NB4 (cell line): ENCODE results near the gene NSMF.
A peak's percentile ranks its signal among the peaks of the same experiment; 100 is the strongest.

ENCODE experiments used
- DNase-seq: peaks from one replicate; pipeline ENCODE4 v3.0.0; 2010; ENCODE audit warnings: low read depth
- H3K4me3 ChIP-seq: one replicate; pipeline ENCODE4 v1.5.1; 2011; ENCODE audit warnings: mild to moderate bottlenecking, low read depth, low read length, moderate library complexity
- MYC ChIP-seq: IDR thresholded peaks from 2 replicates; pipeline ENCODE4 v1.6.1; 2011; ENCODE audit warnings: low read depth, low read length
- POLR2A ChIP-seq: IDR thresholded peaks from 2 replicates; pipeline ENCODE4 v1.6.1; 2011; ENCODE audit warnings: mild to moderate bottlenecking; ENCODE audit not compliant: insufficient read length; ENCODE audit errors: extremely low read depth
- TF ChIP-seq, protein P1 (sequence below): IDR thresholded peaks from 2 replicates; pipeline ENCODE4 v1.6.1; 2011; ENCODE audit warnings: low read depth, low read length
- TF ChIP-seq, protein P2 (sequence below): IDR thresholded peaks from one replicate; pipeline ENCODE4 v1.5.1; 2012; ENCODE audit warnings: low read depth, low read length

Gene NSMF

DNA sequence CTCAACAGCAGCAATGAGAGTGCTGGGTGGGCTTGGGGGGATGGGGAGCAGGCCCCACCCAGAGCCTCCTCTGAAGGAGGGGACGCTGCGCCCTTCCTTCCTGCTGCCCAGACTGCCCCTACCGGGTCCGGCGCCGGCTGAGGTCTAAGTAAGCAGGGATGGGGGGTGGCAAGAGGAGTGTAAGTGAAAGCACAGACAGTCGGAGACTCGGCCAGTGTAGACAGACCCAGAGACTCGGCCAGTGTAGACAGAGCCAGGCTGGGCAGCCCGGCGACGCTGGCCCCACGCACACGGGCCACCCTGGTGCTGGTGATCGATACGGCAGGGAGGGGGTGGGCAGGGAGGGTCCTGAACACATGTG is 10.6 kb downstream of the NSMF start:
- H3K4me3 ChIP-seq = no peak overlapping the region
- TF ChIP-seq MYC (no peak), POLR2A (no peak)
- TF ChIP-seq, protein P1, sequence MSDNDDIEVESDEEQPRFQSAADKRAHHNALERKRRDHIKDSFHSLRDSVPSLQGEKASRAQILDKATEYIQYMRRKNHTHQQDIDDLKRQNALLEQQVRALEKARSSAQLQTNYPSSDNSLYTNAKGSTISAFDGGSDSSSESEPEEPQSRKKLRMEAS = no peak
- TF ChIP-seq, protein P2, sequence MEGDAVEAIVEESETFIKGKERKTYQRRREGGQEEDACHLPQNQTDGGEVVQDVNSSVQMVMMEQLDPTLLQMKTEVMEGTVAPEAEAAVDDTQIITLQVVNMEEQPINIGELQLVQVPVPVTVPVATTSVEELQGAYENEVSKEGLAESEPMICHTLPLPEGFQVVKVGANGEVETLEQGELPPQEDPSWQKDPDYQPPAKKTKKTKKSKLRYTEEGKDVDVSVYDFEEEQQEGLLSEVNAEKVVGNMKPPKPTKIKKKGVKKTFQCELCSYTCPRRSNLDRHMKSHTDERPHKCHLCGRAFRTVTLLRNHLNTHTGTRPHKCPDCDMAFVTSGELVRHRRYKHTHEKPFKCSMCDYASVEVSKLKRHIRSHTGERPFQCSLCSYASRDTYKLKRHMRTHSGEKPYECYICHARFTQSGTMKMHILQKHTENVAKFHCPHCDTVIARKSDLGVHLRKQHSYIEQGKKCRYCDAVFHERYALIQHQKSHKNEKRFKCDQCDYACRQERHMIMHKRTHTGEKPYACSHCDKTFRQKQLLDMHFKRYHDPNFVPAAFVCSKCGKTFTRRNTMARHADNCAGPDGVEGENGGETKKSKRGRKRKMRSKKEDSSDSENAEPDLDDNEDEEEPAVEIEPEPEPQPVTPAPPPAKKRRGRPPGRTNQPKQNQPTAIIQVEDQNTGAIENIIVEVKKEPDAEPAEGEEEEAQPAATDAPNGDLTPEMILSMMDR = no peak
- DNase-seq = no peak

DNA sequence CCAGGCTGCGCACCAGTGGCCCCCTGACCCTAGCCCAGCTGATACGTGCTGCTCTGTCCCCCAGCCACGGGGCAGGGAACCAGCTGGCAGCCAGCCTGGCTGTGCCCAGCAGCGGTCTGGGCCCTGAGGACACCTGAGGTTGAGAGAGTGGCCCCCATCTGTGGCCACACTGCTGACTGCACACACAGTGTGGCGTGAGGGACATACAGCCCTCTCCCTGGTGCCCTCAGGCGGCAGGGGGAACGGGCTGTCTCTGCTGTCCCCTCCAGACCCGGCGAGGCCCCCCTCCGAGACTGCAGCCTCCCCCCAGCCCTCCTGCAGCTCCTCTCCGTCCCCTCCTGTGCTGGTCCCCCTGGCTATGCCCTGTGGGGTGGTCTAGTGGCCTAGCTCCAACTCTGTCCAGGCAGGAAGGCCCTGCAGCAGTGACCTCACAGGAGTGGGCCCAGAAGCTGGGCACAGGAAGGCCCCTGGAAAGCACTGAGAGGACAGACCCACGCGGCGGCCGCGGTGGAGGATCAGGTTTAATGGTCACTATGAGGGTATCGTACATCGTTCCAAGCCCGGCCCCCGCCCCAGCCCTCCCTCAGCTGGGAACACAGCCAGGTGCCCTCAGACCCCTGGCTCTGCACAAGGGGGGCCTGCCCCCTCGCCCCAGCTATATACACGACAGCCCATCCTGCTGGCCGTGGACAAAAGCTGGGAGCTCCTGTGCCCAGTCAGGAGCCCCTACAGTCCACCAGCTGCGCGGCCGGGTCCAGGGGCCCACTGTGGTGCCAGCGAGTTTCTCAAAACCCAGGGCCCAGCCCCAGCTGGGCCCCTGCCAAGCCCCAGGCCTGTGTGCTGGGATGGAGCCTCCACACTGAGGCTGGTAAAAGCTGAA is 11.2 kb downstream of the NSMF start:
- H3K4me3 ChIP-seq = no peak overlapping the region
- TF ChIP-seq, protein P2 = no peak
- TF ChIP-seq MYC (no peak), POLR2A (no peak)
- TF ChIP-seq, protein P1 = no peak
- DNase-seq = no peak

DNA sequence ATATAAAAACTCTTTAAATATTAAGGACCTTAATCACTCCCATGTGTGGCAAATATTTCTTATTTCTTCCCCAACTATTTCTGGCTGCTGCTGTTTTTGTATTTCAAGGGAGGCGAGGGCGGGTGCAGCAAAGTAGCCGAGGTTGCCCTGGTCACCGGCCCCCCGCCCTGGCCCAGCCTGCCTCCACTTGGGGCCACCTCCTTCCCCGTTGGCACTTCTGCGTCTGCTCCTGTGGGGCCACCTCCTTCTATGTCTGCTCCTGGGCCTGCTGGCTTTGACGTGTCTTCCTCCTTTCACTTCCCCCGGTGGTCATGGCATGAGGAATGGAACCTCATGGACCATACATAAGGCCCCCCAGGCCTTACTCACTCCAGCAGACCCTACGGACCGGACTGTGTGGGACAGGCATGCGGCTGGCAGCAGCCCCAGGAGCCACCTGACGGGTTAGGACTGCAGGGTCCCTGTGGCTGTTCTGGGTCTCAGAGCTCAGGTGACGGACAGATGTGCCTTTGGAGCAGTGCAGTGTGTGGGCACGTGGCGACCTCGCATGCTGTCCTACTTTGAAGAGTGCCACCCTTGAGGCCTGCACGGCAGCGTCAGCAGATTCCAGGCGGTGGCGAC is 12.2 kb downstream of the NSMF start:
- TF ChIP-seq, protein P2 = no peak
- TF ChIP-seq, protein P1 = no peak
- TF ChIP-seq MYC (no peak), POLR2A (no peak)
- no peak overlapping the region for H3K4me3 ChIP-seq
- no peak for DNase-seq

DNA sequence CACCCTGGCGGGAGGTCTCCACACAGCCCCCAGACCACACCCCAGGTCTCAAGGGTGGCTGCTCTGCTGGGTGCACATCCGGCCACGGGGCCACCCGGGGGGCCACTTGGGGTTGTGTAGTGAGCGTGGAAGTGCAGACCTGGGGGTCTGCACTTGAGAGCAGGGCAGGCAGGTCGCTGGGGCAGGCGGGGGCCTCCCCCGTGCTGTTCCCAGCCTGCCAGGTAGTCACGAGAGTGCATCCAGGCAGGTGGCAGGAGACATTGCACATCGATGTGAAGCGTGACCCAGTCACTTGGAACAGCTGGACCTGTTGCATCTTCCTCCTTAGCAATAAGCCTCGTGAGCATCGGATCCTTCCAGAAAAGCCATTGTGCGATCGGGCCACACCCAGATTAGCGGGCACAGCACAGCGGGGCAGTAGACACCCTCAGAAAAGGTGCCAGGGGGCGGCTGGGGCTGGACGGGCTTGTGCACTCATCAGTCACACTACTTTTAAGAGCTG is 13.2 kb downstream of the NSMF start:
- no peak for DNase-seq
- no peak overlapping the region for H3K4me3 ChIP-seq
- TF ChIP-seq, protein P1 = no peak

DNA sequence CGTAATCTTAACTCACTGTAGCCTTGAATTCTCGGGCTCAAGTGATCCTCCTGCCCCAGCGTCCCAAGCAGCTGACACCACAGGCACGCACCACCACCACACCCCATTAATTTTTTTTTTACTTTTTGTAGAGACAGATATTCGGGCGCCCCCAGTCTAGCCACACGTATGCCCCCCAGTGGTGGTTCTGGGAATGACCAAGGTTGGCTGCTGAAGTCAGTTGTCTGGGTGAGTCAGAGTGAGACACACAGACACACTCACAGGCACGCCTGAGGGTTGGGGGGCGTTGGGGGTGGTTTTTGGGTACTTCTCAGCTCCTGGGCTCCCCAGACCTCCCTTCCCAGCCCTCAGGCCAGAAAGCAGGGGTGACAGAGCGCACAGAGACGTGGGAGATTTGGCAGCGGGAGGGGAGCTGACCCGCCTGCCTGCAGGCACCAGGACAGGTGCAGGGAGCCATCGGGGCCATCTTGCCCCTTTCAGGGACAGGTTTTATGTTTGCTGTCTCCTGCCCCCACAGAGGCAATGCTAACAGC is 13.8 kb downstream of the NSMF start:
- peak; percentile 79 for DNase-seq
- H3K4me3 ChIP-seq = no peak overlapping the region
- TF ChIP-seq, protein P2 = peak; percentile 72
- 0 out of 2 replicates have a peak, but pooled peaks have one; percentile 26 for TF ChIP-seq MYC
- TF ChIP-seq, protein P1 = no peak
